ENCODE data around the gene LHFPL2.

DNA sequence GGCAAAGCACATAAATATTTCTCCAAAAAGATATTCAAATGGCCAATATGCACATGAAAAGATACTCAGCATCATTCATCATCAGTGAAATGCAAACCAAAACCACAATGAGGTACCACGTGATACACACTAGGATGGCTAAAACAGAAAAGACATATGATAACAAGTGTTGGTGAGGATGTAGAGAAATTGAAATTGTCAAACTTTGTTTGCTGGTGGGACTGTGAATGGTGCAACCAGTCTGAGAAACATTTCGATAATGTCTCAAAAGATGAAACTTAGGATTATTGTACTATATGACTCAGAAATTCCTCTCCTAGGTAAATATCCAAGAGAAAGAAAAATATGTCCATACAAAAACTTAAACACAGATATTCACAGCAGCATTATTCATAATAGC, 8.6 kb upstream of the LHFPL2 start:
- TF ChIP-seq SPI1 (IDR thresholded peaks at IDR 0.05; ENCODE audit: borderline replicate concordance, low read depth) (no peak), POLR2AphosphoS5 (IDR thresholded peaks at IDR 0.05; ENCODE audit: low read depth) (no peak)
